Left forelimb (tissue), 1 donor: ENCODE results near the gene ZNF585A.
A peak's percentile ranks its signal among the peaks of the same experiment; 100 is the strongest.
"Not testable (repeated sequence)": the region's sequence is repeated elsewhere in the genome, so short reads cannot be mapped to it uniquely, and the experiment has no call there.

ENCODE experiments used
- DNase-seq: peaks from one replicate; pipeline ENCODE4 v3.0.0-alpha.2; 2018; ENCODE audit warnings: low spot score

The ZNF585A gene

DNA sequence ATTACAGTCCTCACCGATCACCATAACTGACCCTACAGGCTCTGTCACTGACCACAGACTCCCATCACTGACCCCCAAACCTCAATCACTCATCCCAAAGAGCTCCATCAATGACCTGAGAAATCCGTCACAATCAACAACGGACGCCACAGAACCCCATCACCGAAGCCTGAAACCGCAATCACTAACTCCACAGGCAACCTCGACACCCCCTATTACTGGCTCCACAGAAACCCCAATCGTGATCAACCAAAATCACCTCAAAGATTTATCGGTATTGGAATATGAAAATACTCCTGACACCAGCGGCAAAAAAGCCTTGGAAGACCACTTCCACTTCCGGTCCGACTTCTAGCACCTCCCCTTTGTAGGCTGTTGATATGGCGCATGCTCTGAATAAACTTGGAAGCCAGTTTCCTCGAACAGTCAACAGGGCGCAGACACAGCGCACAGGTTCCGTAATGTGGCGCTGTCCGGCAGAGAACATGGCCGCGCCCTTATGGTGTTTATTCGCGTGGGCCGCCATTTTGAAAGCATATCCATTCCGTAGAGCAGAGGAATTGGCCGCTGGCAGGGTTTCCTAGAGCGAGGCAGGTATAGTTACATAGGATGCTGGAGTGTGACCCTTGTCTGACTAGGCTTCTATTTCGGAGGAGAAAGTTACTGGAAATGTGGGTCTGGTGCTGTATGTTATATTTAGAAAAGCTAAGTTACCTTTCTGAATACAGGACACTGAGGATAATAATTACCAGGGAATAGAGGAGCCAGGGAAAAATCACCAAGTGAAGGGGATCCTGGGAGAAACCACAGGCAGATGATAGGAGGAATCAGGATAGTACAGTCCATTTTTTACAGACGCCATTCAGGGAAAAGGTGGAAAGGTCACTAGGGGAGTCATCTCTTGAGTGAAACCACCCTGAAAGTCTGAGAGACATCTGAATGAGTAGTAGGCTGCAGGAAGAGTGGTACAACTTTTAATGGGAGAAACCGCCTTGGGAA lies at the start of gene ZNF585A:
Gene ZNF585A, minus strand, starts transcription at position 328 of the 999 bp plus-strand sequence. CDS start 2,785 bp downstream, outside the sequence.
- DNase-seq, result peak; percentile 90

DNA sequence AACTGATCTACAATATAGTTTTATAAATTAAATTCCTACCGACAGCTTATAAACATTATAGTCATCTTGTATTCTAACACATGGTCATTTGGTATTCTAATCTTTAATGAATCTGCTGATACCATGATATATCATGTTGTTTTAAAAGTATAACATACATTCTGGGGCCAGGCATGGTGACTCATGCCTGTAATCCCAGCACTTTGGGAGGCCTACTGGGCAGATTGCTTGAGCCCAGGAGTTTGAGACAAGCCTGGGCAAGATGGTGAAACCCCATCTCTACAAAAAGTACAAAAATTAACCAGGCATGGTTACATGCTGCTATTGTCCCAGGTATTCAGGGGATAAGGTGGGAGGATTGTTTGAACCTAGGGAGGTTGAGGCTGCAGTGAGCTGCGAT lies 48.6 kb upstream of the ZNF585A start:
- DNase-seq, result no peak

DNA sequence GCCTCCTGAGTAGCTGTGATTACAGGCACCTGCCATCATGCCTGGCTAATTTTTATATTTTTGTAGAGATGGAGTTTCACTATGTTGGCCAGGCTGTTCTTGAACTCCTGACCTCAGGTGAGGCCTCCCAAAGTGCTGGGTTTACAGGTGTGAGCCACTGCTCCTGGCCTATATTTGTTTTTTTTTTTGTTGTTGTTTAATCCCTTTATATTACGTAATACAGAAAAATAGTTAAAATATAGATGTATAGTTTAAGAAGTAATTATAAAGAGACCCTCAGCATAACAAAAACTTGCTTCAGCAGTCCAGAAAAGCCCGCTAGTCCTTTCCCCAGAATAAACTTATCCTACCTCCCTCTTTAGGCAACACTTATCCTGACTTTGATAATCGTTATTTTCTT lies 47.9 kb upstream of the ZNF585A start:
- DNase-seq, result no peak

DNA sequence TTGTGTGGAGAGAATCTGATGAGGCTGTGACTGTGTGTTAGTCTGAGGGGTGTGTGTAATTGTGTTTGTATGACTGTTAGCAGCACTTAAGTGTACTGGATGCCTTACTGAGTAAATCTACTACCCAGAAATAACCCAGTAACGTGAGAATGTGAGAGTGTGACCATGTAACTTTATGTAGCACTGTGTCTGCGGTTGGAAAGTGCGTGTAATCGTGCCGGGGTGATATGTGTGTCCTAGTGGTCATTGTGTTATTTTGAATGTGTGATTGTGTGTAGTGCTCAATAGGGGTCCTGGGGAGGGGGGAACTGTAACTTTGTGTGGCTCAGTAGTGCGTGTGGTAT lies 46.1 kb upstream of the ZNF585A start:
- no peak for DNase-seq

DNA sequence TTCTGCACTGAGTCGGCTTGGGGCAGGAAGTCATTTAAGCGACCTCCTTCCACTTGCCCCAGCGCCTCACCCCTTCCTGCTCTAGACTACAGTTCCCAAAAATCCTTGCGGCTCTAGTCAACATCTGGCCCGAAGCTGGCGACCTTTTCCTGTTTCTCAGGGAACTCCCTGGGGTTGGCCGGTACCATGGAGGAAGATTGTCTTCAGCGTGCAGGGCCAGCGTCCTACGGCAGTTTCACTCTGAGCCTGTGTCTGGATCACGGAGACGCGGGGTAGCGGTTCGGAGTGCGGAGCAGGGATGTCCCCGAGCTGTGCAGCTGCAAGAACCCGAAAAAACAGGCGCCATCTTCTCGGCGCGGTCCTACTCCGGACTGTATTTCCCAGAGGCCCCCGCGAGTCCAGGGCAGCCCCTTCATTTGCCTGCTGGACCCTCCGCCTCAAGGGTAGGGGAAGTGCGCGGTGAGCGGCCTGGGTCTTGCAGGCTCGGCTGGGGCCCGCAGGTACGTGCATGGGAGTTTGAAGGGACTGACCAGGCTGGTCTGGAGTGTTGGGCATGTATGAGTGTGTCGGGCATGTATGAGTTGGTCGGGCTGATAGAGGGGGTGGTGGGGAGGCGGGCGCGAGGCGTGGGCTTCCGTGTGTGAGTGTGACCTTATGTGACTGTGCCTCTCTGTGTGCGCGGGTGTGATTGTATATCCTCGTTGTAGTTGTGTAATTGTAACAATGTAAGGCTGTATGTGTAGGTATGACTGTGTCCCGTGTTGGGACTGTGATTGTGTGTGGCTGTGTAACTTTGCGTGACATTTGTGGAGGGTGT lies 45.5 kb upstream of the ZNF585A start, which contains the start of gene ZNF383:
Gene ZNF383, plus strand, starts transcription at position 440 of the 817 bp plus-strand sequence. CDS start 12,240 bp downstream, outside the sequence.
- peak; percentile 95 for DNase-seq

DNA sequence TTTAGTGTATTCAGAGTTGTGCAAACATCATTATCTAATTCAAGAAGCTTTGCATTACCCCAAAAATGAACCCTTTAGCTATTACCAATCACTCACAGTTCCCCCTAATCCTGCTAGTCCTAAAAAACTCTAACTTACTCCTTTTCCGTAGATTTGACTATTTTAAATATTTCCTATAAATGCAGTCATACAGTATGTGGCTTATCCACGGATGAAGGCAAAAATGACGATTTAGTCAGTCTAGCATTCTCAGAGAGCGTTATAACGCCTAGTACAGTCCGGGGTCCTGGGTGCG lies 44.9 kb upstream of the ZNF585A start:
- no peak for DNase-seq

DNA sequence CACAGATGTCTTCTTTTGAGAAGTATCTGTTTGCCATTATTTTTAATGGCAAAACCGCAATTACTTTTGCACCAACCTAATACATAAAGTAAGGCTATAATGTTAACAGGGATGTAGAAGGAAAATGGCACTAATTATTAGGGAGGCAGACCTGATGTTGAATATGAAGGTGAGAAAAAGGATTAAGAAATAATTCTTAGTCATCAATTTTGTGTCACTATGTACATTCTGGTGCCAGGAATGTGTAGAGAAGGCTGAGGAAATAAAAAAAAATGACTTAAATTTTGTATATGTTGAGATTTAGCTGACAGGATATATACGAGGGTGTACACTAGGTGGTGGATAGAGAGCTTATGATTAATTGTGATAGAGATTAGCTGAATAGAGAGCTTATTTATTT lies 25.3 kb upstream of the ZNF585A start:
- no peak for DNase-seq

DNA sequence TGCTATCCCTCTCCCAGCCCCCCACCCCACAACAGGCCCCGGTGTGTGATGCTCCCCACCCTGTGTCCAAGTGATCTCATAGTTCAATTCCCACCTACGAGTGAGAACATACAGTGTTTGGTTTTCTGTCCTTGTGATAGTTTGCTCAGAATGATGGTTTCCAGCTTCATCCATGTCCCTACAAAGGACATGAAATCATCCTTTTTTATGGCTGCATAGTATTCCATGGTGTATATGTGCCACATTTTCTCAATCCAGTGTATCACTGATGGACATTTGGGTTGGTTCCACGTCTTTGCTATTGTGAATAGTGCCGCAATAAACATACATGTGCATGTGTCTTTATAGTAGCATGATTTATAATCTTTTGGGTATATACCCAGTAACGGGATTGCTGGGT lies 24.6 kb upstream of the ZNF585A start:
- DNase-seq, result not testable (repeated sequence)

DNA sequence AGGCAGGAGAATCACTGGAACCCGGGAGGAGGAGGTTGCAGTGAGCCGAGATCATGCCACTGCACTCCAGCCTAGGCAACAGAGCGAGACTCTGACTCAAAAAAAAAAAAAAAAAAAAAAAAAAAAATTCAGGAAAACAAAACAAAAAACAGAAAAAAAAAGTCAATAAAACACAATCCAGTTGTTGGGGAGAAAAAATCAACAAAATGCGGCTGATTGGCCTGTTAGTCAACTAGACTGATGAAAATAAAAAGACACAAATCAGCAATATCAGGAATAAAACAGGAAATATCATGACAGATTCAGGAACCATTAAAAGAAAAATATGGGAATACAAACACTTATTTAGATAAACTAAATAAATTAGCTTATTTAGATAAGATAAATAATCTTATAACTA lies 22.8 kb upstream of the ZNF585A start:
- DNase-seq, result not testable (repeated sequence)

DNA sequence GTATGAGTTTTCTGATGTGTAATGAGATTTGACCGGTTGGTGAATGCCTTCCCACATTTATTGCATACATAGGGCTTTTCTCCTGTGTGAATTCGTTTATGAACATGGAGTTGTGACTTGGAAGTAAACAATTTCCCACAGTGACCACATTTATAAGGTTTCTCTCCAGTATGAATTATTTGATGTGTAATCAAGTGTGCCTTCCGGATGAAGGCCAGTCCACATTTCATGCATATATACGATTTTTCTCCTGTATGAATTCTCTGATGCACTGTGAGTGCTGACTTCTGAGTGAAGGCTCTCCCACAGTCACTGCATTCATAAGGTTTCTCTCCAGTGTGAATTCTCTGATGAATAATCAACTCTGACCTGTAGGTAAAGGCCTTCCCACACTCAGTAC lies 13.6 kb upstream of the ZNF585A start:
- not testable (repeated sequence) for DNase-seq

DNA sequence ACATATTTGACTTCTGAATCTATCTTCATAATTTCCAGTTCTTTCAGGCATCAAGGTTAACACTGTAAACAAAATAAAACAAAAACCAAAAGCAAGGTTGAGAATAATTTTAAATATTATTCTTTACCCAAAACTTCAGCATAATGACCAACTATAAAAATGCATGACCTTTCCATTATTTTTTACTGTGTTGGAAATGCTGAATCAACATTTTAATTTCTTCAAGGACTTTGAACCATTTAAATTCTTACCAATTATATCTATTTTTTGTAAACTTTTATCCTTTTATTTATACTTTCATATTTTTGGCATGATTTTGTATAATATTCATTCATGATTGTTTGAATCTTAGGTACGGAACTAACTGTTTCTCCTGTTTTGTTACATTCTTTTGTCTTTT lies 6.9 kb downstream of the ZNF585A start:
- no peak for DNase-seq

DNA sequence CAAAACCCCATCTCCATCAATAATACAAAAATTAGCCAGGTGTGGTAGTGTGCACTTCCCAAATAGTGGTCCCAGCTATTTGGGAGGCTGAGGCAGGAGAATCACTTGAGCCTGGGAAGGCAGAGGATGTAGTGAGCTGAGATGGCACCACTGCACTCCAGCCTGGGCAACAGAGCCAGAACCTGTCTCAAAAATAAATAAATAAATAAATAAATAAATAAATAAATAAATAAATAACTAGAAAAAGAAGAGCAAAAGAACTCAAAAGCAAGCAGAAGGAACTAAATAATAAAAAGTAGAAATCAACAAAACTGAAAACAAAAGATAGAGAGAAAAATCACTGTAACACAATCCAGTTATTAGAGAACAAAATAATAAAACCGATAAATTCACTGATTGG lies 12.3 kb downstream of the ZNF585A start:
- DNase-seq, result no peak

DNA sequence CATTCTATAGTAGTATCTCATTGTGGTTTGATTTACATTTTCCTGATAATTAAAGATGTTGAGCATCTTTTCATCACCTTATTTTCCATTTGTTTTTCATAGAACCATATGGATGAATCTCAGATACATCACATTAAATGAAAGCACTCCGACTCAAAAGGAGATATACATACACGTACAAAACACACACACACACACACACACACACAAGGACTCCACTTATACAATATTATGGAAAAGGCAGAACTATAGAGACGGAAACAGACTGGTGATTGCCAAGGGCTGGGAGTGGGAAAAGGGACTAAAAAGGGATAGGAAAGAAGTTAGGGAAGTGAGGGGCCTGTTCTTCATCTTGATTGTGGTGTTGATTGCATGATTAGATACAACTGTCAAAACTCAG lies 24.3 kb downstream of the ZNF585A start:
- DNase-seq, result no peak

DNA sequence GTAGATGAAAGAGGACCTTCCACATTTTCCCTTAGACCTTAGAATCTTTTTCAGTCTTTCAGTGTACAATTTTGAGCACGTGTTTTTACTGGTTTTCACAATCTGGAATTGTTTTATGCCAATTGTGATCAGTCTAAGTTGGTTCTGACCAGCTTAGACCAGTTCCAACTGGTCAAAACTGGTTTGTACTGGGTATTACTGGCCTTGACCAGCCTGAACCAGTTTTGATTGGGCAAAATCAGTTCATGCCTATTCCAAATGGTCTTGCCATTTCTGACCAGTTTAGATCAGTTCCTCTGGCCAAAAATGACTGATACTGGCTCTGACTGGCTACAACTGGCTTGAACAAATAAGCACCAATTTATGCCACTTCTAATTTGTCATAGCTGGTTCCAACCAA lies 36.4 kb downstream of the ZNF585A start:
- no peak for DNase-seq

DNA sequence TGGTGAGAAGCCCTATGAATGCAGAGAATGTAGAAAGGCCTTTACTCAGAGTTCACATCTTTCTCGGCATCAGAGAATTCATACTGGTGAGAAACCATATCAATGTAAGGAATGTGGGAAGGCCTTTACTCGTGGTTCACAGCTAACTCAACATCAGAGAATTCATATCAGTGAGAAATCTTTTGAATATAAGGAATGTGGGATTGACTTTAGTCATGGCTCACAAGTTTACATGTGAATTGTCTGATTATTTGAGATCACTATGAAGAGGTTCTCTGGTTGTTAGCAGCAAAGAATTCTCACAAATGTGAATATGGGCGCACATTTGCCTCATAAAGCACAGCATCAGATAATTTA lies 43.7 kb downstream of the ZNF585A start:
- no peak for DNase-seq

DNA sequence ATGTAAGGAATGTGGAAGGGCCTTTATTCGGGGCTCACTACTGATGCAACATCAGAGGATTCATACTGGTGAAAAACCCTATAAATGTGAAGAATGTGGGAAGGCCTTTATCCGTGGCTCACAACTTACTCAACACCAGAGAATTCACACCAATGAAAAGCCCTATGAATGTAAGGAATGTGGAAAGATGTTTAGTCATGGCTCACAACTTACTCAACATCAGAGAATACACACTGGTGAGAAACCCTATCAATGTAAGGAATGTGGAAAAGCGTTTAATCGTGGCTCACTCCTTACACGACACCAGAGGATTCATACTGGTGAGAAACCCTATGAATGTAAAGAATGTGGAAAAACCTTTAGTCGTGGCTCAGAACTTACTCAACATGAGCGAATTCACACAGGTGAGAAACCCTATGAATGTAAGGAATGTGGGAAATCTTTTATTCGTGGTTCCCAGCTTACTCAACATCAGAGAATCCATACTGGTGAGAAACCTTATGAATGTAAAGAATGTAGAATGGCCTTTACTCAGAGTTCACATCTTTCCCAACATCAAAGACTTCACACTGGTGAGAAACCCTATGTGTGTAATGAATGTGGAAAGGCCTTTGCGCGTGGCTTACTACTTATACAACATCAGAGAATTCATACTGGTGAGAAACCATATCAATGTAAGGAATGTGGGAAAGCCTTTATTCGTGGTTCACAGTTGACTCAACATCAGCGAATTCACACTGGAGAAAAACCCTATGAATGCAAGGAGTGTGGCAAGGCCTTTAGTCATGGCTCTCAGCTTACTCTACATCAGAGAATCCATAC lies 44.3 kb downstream of the ZNF585A start:
- DNase-seq, result no peak

DNA sequence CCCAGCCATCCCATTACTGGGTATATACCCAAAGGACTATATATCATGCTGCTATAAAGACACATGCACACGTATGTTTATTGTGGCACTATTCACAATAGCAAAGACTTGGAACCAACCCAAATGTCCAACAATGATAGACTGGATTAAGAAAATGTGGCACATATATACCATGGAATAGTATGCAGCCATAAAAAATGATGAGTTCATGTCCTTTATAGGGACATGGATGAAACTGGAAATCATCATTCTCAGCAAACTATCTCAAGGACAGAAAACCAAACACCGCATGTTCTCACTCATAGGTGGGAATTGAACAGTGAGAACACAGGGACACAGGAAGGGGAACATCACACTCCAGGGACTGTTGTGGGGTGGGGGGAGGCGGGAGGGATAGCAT lies 50.4 kb downstream of the ZNF585A start:
- not testable (repeated sequence) for DNase-seq

DNA sequence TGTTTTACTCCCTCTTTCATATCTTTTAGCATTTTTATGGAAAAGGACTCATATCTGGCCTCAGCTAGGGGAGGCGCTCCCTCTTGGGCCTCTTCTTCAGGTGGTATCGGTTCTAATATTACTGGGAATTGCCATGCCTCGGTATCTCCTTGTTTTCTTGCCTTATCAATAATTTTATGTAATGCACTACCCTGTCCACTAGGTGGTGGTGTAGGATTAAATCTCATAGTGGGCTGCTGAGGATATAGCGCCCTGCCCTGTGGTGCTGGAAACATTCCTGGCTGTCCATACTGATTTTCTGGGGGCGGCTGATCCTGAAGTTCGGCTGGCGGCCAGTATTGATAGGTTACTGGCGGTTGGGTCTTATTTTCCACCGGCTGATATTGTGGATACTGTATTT lies 58.5 kb downstream of the ZNF585A start:
- DNase-seq, result no peak

DNA sequence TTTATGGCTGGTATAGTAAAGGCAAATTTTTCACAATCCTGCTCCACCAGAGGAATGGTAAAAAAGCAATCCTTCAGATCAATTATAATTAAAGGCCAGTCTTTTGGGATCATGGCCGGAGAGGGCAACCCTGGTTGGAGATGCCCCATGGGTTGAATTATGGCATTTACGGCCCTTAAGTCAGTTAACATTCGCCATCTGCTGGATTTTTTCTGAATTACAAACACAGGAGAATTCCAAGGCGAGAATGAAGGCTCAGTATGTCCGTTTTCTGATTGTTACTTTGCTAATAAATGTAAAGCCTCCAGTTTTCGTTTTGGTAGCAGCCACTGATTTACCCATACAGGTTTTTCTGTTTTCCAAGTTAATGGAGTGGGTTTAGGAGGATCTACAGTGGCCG lies 60.7 kb downstream of the ZNF585A start:
- not testable (repeated sequence) for DNase-seq

DNA sequence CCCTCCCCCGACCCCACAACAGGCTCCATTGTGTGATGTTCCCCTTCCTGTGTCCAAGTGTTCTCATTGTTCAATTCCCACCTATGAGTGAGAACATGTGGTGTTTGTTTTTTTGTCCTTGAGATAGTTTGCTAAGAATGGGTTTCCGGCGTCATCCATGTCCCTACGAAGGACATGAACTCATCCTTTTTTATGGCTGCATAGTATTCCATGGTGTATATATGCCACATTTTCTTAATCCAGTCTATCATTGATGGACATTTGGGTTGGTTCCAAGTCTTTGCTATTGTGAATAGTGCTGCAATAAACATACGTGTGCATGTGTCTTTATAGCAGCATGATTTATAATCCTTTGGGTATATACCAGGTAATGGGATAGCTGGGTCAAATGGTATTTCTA lies 68.4 kb downstream of the ZNF585A start:
- not testable (repeated sequence) for DNase-seq

DNA sequence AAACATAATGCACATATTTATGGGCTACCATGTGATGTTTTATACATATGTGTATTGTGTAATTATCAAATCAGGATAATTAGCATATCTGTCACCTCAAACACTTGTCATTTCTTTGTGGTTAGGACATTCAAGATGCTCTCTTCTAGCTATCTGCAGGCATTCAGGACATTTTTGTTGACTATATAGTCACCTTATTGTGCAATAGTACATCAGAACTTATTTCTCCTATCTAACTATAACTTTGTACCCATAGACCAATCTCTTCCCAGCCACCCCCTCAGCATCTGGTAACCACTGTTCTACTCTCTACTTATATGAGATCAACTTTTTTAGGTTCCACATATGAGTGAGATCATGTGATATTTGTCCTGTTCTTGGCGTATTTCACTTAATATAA lies 73.9 kb downstream of the ZNF585A start:
- DNase-seq, result no peak

DNA sequence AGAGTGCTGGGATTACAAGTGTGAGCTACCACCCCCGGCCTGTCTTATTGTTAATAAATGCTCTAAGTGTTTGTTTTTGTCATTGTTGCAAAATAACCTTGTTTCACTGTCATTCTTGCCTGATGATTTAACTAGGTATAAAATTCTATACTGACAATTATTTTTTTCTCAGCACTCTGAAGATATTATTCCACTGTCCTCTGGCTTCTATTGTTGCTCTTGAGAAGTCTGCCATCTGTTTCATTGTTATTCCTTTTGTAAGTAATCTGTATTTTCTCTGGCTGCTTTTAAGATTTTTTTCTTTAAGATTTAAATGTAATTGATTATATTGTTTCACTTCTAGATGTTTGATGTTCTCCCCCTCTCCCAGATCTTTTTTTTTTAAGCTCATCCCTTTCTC lies 76.6 kb downstream of the ZNF585A start:
- no peak for DNase-seq
